Fibroblast of the conjunctiva (primary cell): ENCODE measurements around the gene R3HDM1.
"Not testable (repeated sequence)": the region's sequence is repeated elsewhere in the genome, so short reads cannot be mapped to it uniquely, and the experiment has no call there.

ENCODE experiments used
- DNase-seq: peaks from one replicate; pipeline ENCODE4 v3.0.0-alpha.2; 2010; ENCODE audit warnings: low read depth

R3HDM1 gene

DNA sequence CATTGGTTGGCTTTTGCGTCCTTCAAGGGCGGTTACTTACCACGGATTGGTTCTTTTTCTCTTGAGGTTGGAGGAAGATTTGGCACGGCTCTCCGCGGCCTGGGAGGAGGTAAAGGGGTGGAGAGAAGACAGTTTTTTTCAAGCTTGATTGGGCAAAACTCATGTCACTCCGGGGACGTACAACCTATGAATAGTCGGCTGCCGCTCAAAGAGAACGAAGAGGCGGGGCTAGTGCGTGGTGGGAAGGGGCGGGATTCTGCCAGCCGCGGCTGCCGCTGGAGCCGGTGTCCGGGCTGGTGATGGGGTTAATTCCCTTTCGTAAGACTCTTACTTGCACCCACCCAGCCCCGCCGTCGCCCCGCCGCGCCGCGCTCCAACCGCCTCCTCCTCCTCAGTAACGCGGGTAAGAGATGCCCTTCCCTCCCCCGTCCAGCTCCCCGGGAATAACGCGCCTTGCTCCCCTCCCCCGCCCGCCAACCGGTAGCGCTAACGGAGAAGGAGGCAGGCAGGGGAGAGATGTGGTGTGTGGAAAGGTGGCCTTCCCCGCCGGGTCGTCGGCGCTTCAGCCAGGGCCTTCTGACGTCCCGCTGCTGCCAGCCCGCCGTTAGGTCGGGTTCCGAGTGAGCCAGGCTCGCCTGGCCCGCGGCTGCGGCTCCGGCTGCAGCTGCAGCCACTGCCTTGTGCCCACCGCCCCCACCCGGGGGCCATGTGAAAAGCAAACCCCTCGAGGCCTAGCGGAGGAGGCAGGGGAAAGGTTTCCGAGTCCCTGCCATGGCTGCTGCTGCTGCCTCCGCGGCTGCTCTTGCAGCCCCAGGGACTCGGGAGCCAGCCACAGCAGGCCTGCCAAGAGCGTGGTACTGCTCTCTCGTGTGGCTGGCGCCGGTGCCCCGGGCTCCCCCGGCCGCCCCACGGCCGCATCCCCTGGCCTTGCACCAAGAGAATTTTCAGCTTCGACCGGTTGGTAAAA is at the start of gene R3HDM1:
R3HDM1 (plus strand) TSS at position 254 of the 967 bp plus-strand sequence. CDS start 73,362 bp downstream, outside the sequence.
- DNase-seq, result peak; percentile 100

DNA sequence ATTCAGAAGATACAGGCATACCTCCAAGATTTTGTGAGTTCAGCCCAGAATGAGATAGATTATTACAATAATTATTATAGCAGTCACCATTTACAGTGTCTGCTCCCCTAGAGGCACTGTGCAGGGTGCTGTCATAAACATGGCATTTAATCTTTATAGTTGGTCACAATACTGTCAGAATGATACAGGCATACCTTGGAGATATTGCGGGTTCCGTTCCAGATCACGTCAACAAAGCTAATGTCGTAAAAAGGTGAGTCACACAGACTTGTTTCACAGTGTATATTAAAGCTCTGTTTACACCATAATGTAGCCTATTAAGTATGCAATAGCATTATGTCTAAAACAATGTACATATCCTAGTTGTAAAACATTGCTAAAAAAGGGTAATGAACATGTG is 45.8 kb upstream of the R3HDM1 start:
- DNase-seq, result no peak

DNA sequence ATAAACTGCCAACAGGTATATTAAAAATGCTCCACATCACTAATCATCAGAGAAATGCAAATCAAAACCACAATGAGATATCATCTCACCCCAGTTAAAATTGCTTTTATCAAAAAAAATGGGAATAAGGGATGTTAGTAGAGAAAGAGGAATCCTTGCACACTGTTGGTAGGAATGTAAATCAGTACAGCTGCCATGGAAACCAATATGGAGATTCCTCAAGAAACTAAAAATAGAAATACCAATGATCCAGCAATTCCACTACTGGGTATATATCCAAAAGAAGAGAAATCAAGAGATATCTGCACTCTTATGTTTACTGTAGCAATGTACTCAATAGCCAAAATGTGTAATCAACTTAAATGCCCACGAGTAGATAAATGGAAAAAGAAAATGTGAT is 40.9 kb upstream of the R3HDM1 start:
- no peak for DNase-seq

DNA sequence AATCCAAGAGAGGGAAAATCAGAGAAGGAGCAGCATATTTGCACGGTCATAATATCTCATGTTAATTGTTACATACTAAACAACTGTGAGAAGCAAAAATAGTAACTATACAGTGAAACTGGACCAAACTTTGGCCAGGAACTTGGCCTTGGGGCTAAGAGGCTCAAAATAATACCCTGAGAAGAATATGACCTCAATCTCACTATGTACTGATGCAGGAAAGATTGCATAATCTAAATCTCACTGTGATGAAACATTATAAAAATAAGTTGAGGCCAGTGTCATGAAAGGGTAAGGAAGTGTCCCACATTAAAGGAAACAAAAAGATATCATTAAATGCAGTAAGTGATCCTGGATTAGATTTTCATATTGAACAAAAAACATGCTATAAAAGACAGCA is 36.8 kb upstream of the R3HDM1 start:
- DNase-seq, result peak; percentile 10

DNA sequence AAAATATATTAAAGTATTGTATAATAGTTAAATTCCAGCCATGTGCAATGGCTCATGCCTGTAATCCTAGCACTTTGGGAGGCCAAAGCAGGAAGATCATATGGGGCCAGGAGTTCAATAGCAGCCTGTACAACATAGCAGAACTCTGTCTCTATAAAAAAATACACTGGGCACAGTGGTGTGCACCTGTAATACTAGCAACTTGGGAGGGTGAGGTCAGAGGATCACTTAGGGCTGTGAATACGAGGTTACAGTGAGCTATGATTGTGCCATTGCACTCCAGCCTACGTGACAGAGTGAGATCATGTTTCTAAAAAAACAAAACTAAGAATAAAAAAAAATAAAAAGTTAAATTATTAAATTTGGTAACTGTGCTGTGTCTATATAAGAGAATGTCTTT is 36.4 kb upstream of the R3HDM1 start:
- DNase-seq, result no peak

DNA sequence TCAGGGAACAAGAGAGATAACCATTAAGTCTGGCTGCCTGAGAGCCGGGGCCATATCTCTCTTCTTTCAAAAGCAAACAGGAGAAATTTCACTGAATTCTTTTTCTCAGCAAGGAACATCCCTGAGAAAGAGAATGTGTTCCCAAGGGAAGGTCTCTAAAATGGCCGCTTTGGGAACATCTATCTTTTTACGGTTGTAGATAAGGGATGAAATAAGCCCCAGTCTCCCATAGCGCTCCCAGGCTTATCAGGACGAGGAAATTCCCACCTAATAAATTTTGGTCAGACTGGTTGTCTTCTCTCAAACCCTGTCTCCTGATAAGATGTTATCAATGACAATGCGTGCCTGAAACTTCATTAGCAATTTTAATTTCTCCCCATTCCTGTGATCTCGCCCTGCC is 32.7 kb upstream of the R3HDM1 start:
- not testable (repeated sequence) for DNase-seq

DNA sequence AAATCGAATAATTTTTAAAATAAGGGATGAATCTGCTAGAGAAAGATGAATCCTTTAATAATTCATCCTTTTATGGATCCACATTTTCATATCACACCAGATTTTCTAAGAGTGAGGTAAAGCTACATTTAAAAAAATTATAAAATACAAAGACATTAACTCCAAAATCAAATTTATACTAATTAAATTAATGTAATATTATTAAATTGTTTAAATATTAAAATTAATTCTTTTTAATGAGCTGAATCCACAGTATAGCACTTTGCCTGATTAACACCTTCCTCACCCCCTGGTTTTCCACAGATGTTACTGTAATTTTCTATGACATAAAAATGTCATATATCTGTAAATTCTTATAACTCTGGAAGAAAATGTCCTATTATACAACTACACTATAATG is 26.5 kb upstream of the R3HDM1 start:
- no peak for DNase-seq

DNA sequence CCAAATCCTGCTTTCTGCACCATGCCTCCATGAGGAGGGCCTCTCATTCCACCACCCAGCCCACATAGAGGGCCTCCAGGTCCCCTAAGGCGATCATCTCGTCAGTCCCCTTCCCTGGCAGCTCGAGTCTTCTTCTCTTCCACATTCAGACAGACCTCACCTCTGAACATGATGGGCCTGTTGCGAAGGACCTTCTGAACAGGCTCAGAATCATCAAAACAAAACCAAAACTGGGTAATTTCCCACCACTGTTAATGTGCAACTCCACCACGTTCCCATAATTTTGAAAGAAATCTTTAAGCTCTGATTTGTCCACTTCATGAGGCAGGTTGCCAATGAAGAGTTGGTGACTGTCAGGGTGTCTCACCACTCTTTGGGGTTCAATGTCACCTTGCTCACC is 20.7 kb upstream of the R3HDM1 start:
- no peak for DNase-seq

DNA sequence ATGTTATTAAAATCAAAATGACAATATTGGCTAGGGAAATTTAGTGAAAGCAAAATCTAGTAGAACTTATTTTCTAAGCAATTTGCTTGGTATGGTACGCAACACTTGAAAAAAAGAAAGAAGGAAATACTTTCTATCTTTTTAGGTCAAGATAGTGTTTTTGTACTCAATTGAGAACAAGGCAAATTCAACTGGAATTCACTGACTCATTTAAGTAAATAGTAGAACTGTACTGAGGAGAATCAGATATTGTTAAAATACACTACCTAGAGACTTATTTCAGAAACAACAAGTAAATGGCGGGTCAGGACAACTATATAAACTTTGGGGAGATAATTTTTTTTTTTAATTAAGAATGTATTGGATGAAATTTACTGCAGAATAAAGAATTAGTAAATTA is 19.2 kb upstream of the R3HDM1 start:
- DNase-seq, result no peak

DNA sequence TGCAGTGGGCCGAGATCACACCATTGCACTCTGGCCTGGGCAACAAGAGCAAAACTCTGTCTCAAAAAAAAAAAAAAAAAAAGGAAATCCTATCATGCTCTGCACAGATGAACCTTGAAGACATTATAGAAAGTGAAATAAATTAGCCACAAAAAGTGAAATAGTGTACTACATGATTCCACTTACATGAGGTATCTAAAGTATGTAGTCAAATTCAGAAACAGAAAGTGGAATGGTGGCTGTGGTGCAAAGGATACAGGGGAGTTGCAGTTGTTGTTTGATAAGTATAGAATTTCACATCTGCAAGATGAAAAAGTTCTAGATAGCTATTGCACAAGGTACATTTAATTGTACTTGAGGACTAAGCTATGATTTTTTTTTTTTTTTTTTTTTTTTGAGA is 5.5 kb upstream of the R3HDM1 start:
- DNase-seq, result no peak

DNA sequence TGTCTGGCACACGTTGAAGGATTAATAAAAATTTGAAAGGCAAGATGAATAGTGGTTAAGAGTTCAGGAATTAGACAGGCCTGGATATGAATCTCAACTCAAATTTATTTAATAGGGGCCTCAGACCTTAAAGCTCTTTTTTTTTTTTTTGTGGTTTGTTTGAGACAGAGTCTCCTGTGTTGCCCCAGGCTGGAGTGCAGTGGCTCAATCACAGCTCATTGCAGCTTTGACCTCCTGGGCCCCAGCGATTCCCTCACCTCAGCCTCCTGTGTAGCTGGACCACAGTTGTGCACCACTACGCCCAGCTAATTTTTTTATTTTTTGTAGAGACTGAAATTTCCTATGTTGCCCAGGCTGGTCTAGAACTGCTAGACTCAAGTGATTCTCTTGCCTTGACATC is 3.3 kb upstream of the R3HDM1 start:
- DNase-seq, result no peak

DNA sequence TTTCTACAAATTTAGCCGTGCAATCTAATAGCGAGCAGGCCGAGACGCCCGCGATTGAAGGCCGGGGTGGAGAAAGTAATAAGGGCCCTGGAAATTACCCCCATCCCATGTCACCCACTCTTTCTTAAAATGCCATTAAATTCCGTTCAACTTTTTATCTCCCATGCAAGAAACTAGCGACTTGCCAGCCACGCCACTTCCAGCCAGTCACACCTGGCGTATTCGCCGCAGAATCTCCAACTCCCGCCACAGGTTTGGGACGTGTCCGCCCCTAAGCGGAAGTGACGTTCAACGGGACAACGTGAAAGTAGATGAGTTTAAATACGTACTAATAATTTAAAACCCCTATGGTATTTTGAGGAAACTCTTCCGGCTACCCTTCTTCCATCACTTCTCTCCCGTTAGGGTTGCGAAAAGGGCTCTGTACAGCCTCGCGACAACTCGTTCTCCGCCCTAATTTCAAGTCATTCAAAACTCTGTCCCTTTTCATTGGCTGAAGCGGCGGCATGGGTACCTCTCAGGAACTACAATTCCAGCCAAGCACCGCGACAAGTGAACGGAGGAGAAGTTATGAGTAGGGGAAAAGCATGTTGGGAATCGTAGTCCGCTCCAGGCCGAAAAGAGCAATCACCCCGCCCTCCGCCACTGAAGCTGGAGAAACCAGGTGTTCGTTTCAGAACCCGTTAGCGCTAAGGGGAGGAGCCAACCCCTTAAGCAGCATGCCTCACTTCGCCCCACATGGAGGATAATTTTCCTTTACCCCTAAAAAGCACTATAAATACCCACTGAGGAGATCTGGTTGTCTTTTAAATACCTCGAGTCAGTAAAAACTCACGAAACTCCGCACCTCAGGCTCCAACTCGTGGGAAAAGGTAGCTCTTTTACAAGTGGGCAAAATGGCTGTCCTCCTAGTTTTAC is 712 bp upstream of the R3HDM1 start, which contains the start of gene ZRANB3:
ZRANB3 (minus strand) TSS at position 906 of the 918 bp plus-strand sequence.
- DNase-seq, result peak; percentile 96

DNA sequence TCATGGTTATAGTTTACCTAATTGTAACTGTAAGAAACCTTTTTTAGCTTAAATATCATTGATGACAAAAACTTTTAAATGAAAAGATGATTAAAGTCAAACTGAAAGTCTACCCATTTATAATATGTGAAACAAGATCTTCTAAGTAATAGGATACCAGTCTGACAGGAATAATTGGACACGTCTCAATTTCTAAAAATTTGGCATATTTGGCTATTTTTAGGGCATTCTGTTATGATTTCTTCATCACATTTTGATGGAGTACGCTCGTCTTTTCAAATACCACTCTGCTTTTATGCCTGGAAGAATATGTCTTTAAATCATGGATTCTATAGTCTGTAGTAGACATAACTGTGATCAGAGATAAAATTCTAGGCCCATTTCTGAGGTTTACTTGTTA is 1.3 kb downstream of the R3HDM1 start:
- DNase-seq, result no peak

DNA sequence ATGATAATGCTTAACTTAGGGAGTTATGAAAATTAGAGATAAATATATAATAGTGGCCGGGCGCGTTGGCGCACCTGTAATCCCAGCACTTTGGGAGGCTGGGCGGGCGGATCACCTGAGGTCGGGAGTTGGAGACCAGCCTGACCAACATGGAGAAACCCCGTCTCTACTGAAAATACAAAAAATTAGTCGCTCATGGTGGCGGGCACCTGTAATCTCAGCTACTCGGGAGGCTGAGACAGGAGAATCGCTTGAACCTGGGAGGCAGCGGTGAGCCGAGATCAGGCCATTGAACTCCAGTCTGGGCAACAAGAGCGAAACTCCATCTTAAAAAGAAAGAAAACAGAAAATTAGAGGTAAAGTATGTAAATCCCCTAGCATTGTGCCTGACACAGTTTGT is 2.3 kb downstream of the R3HDM1 start:
- not testable (repeated sequence) for DNase-seq

DNA sequence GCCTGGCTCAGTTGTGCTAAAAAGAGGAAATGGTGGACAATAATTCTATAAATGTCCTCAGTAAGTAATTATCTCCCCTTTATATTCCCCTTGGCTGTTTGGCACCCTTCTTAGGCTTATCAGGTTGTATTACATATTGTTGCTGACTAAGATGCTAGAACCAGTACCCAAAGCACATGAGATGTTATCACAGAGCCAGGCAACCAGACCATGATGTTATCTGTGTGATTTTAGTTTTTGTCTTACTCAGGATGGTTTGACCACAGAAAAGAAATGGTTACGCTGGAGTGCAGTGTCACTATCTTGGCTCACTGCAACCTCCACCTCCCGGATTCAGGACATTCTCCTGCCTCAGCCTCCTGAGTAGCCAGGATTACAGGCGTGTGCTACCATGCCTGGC is 15.2 kb downstream of the R3HDM1 start:
- no peak for DNase-seq

DNA sequence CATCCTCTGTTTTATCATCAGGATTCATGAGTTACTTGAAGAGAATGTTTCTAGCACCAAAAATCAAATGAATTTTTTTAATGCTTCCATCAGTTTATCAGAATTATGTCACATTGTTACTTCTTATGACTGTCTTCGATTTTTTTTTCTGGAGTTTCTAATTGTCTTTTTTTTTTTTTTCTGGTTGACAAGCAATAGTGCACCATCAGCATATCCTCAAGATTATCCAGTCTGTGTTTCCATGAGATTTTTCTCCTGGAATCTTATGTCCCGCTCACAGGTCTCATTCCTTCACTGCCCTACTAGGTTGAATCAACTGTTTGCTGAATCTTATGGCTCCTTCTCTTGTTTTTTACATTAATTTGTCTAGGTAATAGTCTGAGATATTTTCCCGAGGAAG is 16.0 kb downstream of the R3HDM1 start:
- no peak for DNase-seq

DNA sequence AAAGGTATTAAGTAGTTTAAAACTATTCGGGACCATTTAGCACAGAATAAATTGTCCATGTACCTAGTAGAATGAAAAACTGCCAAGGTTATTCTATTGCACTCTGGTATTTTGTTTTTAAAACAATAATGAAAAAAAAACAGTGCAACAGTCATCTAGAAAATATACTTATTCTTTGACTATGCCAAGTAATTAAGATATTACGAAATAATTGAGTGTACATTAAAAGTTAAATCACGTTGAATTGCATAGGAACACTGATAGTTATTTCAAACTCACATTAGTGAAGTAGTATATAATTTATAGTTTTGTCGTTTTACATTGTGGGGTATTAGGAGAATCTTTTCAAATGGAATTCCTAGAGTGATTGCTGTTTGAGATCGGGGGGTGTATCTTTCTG is 20.1 kb downstream of the R3HDM1 start:
- DNase-seq, result no peak

DNA sequence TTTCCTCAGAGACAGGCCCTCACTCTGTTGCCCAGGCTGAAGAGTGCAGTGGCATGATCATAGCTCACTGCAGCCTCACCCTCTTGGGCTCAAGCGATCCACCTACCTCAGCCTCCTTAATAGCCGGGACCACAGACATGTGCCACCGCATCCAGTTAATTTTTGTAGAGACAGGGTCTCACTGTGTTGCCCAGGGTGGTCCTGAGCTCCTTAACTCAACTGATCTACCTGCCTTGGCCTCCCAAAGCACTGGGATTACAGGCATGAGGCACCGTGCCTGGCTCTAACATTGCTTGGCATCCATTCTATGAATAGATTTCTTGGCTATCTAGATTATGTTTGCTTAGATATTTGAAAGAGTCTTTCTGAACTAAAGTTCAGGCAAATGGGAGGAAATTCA is 21.6 kb downstream of the R3HDM1 start:
- DNase-seq, result no peak

DNA sequence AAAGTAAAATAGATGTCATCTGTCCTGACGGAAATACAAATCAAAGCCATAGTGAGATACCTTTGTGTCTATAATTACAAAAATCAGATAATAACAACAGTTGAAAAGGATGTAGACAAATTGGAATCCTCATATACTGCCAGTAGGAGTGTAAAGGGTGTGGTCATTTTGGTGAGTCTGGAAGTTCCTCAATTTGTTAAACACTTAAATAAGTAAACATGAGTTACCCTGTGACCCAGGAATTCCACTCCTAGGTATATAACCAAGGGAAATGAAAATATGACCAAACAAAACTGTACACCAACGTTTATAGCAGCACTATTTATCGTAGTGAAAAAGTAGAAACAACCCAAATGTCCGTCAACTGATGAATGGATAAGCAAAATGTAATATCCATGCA is 24.0 kb downstream of the R3HDM1 start:
- no peak for DNase-seq

DNA sequence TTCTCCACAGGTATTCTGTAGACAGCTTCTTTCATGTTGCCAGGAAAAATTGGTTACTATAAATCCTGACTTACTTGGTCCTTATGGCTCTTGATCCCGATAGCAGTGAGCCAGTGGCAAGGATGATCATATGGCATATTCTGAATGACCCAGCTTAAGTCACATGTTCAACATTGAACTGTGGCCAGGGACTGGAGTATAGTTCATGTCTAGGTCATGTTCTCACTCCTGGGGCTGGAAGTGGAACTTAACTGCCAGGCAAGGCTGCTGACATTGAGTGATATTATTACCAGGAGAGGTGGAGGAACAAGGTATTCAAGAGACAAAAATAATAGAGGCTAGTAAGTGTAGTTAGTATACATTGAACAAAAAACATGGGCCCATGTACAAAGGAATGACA is 26.2 kb downstream of the R3HDM1 start:
- DNase-seq, result no peak

DNA sequence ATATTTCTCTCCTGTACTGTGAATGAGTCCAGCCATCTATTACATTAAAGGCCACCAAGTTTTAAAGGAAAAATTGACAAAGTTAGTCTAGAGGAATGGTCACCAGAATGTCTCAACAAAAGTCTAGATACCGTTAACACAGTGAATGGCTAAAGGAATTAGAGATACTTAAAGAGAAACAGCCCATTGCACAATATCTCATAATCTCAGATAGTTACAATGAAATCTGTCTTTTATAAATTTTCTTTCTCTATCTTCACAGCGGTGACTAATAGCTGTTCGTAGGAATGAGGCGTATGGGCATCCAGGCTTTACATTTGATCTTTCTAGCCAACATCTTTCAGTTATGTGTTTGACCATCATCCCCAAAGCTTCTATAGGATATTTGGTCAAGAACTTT is 30.6 kb downstream of the R3HDM1 start:
- DNase-seq, result no peak

DNA sequence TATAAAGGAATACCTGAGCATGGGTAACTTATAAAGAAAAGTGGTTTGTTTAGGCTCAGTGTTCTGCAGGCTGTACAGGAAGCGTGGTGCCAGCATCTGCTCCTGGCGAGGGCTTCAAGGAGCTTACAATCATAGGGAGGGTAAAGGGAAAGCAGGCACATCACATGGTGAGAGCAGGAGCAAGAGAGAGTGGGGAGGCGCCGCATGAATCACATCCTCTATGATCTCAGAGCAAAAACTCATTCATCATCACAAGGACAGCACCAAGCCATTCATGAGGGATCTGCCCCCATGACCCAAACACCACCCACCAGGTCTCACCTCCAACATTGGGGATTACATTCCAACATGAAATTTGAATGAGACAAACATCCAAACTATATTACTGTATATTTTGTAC is 32.5 kb downstream of the R3HDM1 start:
- no peak for DNase-seq

DNA sequence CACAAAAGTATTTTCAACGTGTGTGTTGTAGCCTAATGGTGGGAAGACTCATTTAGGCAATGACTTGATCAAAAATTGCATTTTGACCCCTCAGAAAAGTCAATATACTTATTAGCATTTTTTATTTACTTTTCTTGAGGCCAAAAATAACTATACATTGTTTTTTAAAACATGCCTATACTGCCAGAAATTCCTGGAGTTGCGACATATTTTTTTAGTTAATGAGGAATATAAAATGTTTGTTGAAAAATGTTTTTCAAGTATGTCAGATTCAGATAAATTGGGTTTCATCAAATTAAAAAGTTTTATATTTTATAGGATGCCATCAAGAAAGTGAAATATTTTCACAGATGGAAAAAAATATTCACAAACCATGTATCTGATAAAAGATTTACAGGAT is 39.6 kb downstream of the R3HDM1 start:
- DNase-seq, result no peak
